WTC11 (cell line): Measurements from ENCODE around the gene DPYSL4. TPM values are rescaled to one million over a fixed set of nuclear protein-coding genes. Genes with fewer than 3 reads are reported as not detected.

ENCODE experiments used
- ATAC-seq: fragments of 200-7000 bp; cut with Tn5 transposase; 2 replicates; pipeline ENCODE4 v1.10.0; 2021; ENCODE audit warnings: mild to moderate bottlenecking, moderate library complexity
- CTCF ChIA-PET: fragments of 300-600 bp; sonication (Branson Sonifier 250); formaldehyde crosslinking; loops from one replicate; lab custom pipeline; 2021; ENCODE audit warnings: antibody characterized with exemption; lab: Charles Lee
- POLR2A ChIA-PET: fragments of 350-600 bp; sonication (Branson Sonifier 250); formaldehyde crosslinking; loops from one replicate; lab custom pipeline; 2021; ENCODE audit warnings: antibody characterized with exemption; lab: Charles Lee
- DNase-seq: peaks from one replicate; pipeline ENCODE4 v3.0.0; 2021; ENCODE audit warnings: low spot score
- H3K27ac Mint-ChIP-seq: 2 replicates; pipeline ENCODE4 v1.8.0; 2021; ENCODE audit warnings: mixed read lengths
- H3K27me3 Mint-ChIP-seq: 2 replicates; pipeline ENCODE4 v1.8.0; 2021; ENCODE audit warnings: low read depth, mild to moderate bottlenecking, moderate library complexity, mixed read lengths
- H3K36me3 Mint-ChIP-seq: 2 replicates; pipeline ENCODE4 v1.8.0; 2021; ENCODE audit warnings: mixed read lengths
- H3K4me1 Mint-ChIP-seq: 2 replicates; pipeline ENCODE4 v1.8.0; 2022; ENCODE audit warnings: mixed read lengths
- H3K4me3 Mint-ChIP-seq: 2 replicates; pipeline ENCODE4 v1.8.0; 2021; ENCODE audit warnings: mild to moderate bottlenecking, moderate library complexity, mixed read lengths
- H3K9me3 Mint-ChIP-seq: 2 replicates; pipeline ENCODE4 v1.8.0; 2021; ENCODE audit warnings: mixed read lengths
- AR ChIP-seq: fragments of 250-450 bp; sonication (Bioruptor Pico); IDR thresholded peaks from 2 replicates; pipeline ENCODE4 v1.9.0; 2021; ENCODE audit warnings: mild to moderate bottlenecking
- CDX4 ChIP-seq: fragments of 250-450 bp; sonication (Bioruptor Pico); IDR thresholded peaks from 2 replicates; pipeline ENCODE4 v1.9.0; 2021; ENCODE audit warnings: moderate library complexity, mild to moderate bottlenecking, inconsistent platforms, borderline replicate concordance
- CREB1 ChIP-seq: sonication (generic); formaldehyde crosslinking; IDR thresholded peaks from 2 replicates; pipeline ENCODE4 v1.8.0; 2023; ENCODE audit warnings: mild to moderate bottlenecking, missing genetic modification reagents
- CREM ChIP-seq: sonication (generic); formaldehyde crosslinking; IDR thresholded peaks from 2 replicates; pipeline ENCODE4 v1.8.1; 2022; ENCODE audit warnings: mild to moderate bottlenecking, missing genetic modification reagents, moderate library complexity
- ERG ChIP-seq: fragments of 250-450 bp; sonication (Bioruptor Pico); IDR thresholded peaks from 2 replicates; pipeline ENCODE4 v1.8.0; 2021; ENCODE audit warnings: mild to moderate bottlenecking
- FOXP1 ChIP-seq: sonication (generic); formaldehyde crosslinking; IDR thresholded peaks from 2 replicates; pipeline ENCODE4 v1.8.0; 2022; ENCODE audit warnings: missing genetic modification reagents, mild to moderate bottlenecking, moderate library complexity, borderline replicate concordance
- GABPB1 ChIP-seq: sonication (generic); formaldehyde crosslinking; IDR thresholded peaks from 2 replicates; pipeline ENCODE4 v1.8.1; 2023; ENCODE audit warnings: mild to moderate bottlenecking, missing genetic modification reagents
- HMGXB4 ChIP-seq: sonication (generic); formaldehyde crosslinking; IDR thresholded peaks from 2 replicates; pipeline ENCODE4 v1.8.1; 2023; ENCODE audit warnings: mild to moderate bottlenecking, moderate library complexity, missing genetic modification reagents
- IRF1 ChIP-seq: sonication (generic); formaldehyde crosslinking; IDR thresholded peaks from 2 replicates; pipeline ENCODE4 v1.8.0; 2023; ENCODE audit warnings: missing genetic modification reagents
- MXD4 ChIP-seq: fragments of 250-450 bp; sonication (Bioruptor Pico); IDR thresholded peaks from 2 replicates; pipeline ENCODE4 v1.8.0; 2021; ENCODE audit warnings: mild to moderate bottlenecking, moderate library complexity, borderline replicate concordance
- NFATC4 ChIP-seq: fragments of 250-450 bp; sonication (Bioruptor Pico); IDR thresholded peaks from 2 replicates; pipeline ENCODE4 v1.9.0; 2021; ENCODE audit warnings: mild to moderate bottlenecking
- NR2C2 ChIP-seq: sonication (generic); formaldehyde crosslinking; IDR thresholded peaks from 2 replicates; pipeline ENCODE4 v1.8.0; 2022; ENCODE audit warnings: mild to moderate bottlenecking, missing genetic modification reagents
- PREB ChIP-seq: sonication (generic); formaldehyde crosslinking; IDR thresholded peaks from 2 replicates; pipeline ENCODE4 v1.8.1; 2022; ENCODE audit warnings: mild to moderate bottlenecking, missing genetic modification reagents, moderate library complexity, borderline replicate concordance
- SMAD3 ChIP-seq: sonication (generic); formaldehyde crosslinking; IDR thresholded peaks from 2 replicates; pipeline ENCODE4 v1.8.0; 2022; ENCODE audit warnings: missing genetic modification reagents, mild to moderate bottlenecking, borderline replicate concordance
- SMAD4 ChIP-seq: sonication (generic); formaldehyde crosslinking; IDR thresholded peaks from 2 replicates; pipeline ENCODE4 v1.8.0; 2022; ENCODE audit warnings: mild to moderate bottlenecking, missing genetic modification reagents
- SOX15 ChIP-seq: fragments of 250-450 bp; sonication (Bioruptor Pico); IDR thresholded peaks from 2 replicates; pipeline ENCODE4 v1.9.0; 2021; ENCODE audit warnings: mild to moderate bottlenecking
- USF1 ChIP-seq: sonication (generic); formaldehyde crosslinking; IDR thresholded peaks from 2 replicates; pipeline ENCODE4 v1.8.0; 2022; ENCODE audit warnings: mild to moderate bottlenecking, missing genetic modification reagents
- ZNF138 ChIP-seq: sonication (generic); formaldehyde crosslinking; conservative IDR thresholded peaks from 2 replicates; pipeline ENCODE4 v1.8.1; 2022; ENCODE audit warnings: mild to moderate bottlenecking, moderate library complexity, missing genetic modification reagents
- ZNF232 ChIP-seq: sonication (generic); formaldehyde crosslinking; IDR thresholded peaks from 2 replicates; pipeline ENCODE4 v1.8.0; 2022; ENCODE audit warnings: mild to moderate bottlenecking, missing genetic modification reagents
- ZNF425 ChIP-seq: fragments of 250-450 bp; sonication (Bioruptor Pico); conservative IDR thresholded peaks from 2 replicates; pipeline ENCODE4 v1.9.0; 2021; ENCODE audit warnings: mild to moderate bottlenecking
- total RNA-seq: library from RNA; stranded (reverse); gene quantifications from 3 replicates; pipeline ENCODE4 v1.2.3, GENCODE V29; 2021

The DPYSL4 gene
- total RNA-seq, 1 experiment from 2014 or later, result 17.0 TPM

- Mint-ChIP-seq H3K4me3 (peak overlapping the region; percentile 48), H3K27ac (no peak overlapping the region), H3K9me3 (no peaks in the 10 kb centered on the region), H3K4me1 (peaks cover 7% of the 10 kb centered on the region), H3K27me3 (no peaks in the 10 kb centered on the region), H3K36me3 (no peaks in the 10 kb centered on the region)
- DNase-seq, result no peak
- no peak for ATAC-seq
- POLR2A ChIA-PET, result no interaction called here
- CTCF ChIA-PET, result interaction anchor here (0.7 to 2.2 kb wide), 11 partner anchors 13 to 152 kb away, joined by 3 to 10 read pairs (median 3); no protein-coding TSS in a partner anchor
- TF ChIP-seq ZNF232 (no peak), FOXP1 (CRISPR knock-in tag) (no peak), SOX15 (CRISPR knock-in tag) (no peak), SMAD4 (CRISPR knock-in tag) (no peak), PREB (CRISPR knock-in tag) (no peak), HMGXB4 (CRISPR knock-in tag) (no peak), USF1 (no peak), CREB1 (CRISPR knock-in tag) (no peak), MXD4 (CRISPR knock-in tag) (no peak), IRF1 (CRISPR knock-in tag) (no peak), ERG (CRISPR knock-in tag) (no peak), ZNF138 (CRISPR knock-in tag) (no peak), NR2C2 (no peak), SMAD3 (CRISPR knock-in tag) (no peak), CREM (CRISPR knock-in tag) (no peak), AR (no peak), ZNF425 (CRISPR knock-in tag) (no peak), CDX4 (CRISPR knock-in tag) (no peak), GABPB1 (CRISPR knock-in tag) (no peak), NFATC4 (CRISPR knock-in tag) (no peak)
Observed at GRCh38 chr10:132253092-132253687, 66.4 kb downstream of the DPYSL4 start.
